A549 (cell line): ENCODE results near the gene DNAH8. TPM values are rescaled to one million over a fixed set of nuclear protein-coding genes. Genes with fewer than 3 reads are reported as not detected.

ENCODE experiments used
- ATAC-seq, 2 experiments: fragments of 200-7000 bp in 1 of 2; fragments of >200 bp in 1 of 2; cut with Nextera tagmentation in 1 of 2; cut with Tn5 transposase in 1 of 2; 3 replicates each; pipeline versions ENCODE4 v1.8.0 to v1.9.1; 2018 to 2020; ENCODE audit warnings: mild to moderate bottlenecking in 1 of 2, moderate library complexity in 1 of 2
- CTCF ChIA-PET: fragments of 300-600 bp; sonication (Branson Sonifier 250); formaldehyde crosslinking; extraction: SDS; loops from one replicate; lab custom pipeline; 2021; ENCODE audit warnings: antibody characterized with exemption, inconsistent platforms; lab: Yijun Ruan, JAX
- POLR2A ChIA-PET: fragments of 350-600 bp; formaldehyde crosslinking; extraction: SDS; loops from one replicate; lab custom pipeline; 2021; ENCODE audit warnings: antibody characterized with exemption, inconsistent platforms; lab: Yijun Ruan, JAX
- DNase-seq, 2 experiments: peaks; one replicate each; pipeline versions ENCODE4 v3.0.0 to v3.0.0-alpha.2; 2011 to 2016; ENCODE audit warnings: low read depth in 1 of 2, low spot score in 1 of 2
- FAIRE-seq: peaks from 2 replicates; lab custom pipeline; 2011; peaks lifted over from hg19 to GRCh38; lab: Jason Lieb, UNC
- H3K27ac ChIP-seq, 2 experiments: fragments of >200 bp; sonication (Bioruptor Twin); formaldehyde crosslinking; 3 replicates each; pipeline ENCODE4 v1.5.1; 2016 to 2017
- H3K4me1 ChIP-seq: fragments of >200 bp; sonication (Bioruptor Twin); formaldehyde crosslinking; 3 replicates; pipeline ENCODE4 v1.6.1; 2016
- H3K4me2 ChIP-seq: fragments of >200 bp; sonication (Bioruptor Twin); formaldehyde crosslinking; 3 replicates; pipeline ENCODE4 v1.6.1; 2016
- H3K4me3 ChIP-seq: fragments of >200 bp; sonication (Bioruptor Twin); formaldehyde crosslinking; 3 replicates; pipeline ENCODE4 v1.5.1; 2016
- H3K9me3 ChIP-seq: fragments of >200 bp; sonication (Bioruptor Twin); formaldehyde crosslinking; 3 replicates; pipeline ENCODE4 v1.6.1; 2016
- CBX2 ChIP-seq: fragments of 200-600 bp; sonication (generic); IDR thresholded peaks from 2 replicates; pipeline ENCODE4 v1.6.1; 2016; ENCODE audit warnings: low read depth, mild to moderate bottlenecking, borderline replicate concordance
- CEBPB ChIP-seq, 2 experiments: fragments of >200 bp in 1 of 2; sonication (Bioruptor Twin) in 1 of 2; formaldehyde crosslinking in 1 of 2; IDR thresholded peaks; 2 replicates each; pipeline ENCODE4 v1.6.1; 2012 to 2016
- CHD2 ChIP-seq: fragments of 150-350 bp; IDR thresholded peaks from 2 replicates; pipeline ENCODE4 v1.6.1; 2014; ENCODE audit warnings: low read length; ENCODE audit not compliant: partially characterized antibody
- CHD4 ChIP-seq: fragments of 200-600 bp; sonication (generic); IDR thresholded peaks from 2 replicates; pipeline ENCODE4 v1.6.1; 2016; ENCODE audit warnings: antibody characterized with exemption, mild to moderate bottlenecking, borderline replicate concordance
- EP300 ChIP-seq, 2 experiments: fragments of >200 bp; sonication (Bioruptor Twin); formaldehyde crosslinking; IDR thresholded peaks; 2 replicates in 1 of 2; 3 replicates in 1 of 2; pipeline ENCODE4 v1.6.1; 2016 to 2017
- FOSL2 ChIP-seq, 2 experiments: fragments of 450-650 bp in 1 of 2; fragments of >200 bp in 1 of 2; sonication (Bioruptor Twin) in 1 of 2; formaldehyde crosslinking; IDR thresholded peaks; 2 replicates each; pipeline versions ENCODE4 v1.5.0 to v1.6.1; 2016 to 2020; ENCODE audit warnings: mild to moderate bottlenecking in 1 of 2, moderate library complexity in 1 of 2
- FOXS1 ChIP-seq: fragments of 250-450 bp; sonication (Bioruptor Pico); IDR thresholded peaks from 2 replicates; pipeline ENCODE4 v1.5.0; 2020; ENCODE audit warnings: mild to moderate bottlenecking, moderate library complexity
- HEYL ChIP-seq: fragments of 250-450 bp; sonication (Bioruptor Pico); IDR thresholded peaks from 2 replicates; pipeline ENCODE4 v1.8.0; 2021; ENCODE audit warnings: mild to moderate bottlenecking, moderate library complexity
- HOXB13 ChIP-seq: fragments of 250-450 bp; sonication (Bioruptor Pico); IDR thresholded peaks from 2 replicates; pipeline ENCODE4 v1.5.0; 2020; ENCODE audit warnings: low read depth, mild to moderate bottlenecking, moderate library complexity
- HOXB5 ChIP-seq: fragments of 250-450 bp; sonication (Bioruptor Pico); IDR thresholded peaks from 2 replicates; pipeline ENCODE4 v1.5.0; 2020; ENCODE audit warnings: mild to moderate bottlenecking, moderate library complexity
- KDM5A ChIP-seq: fragments of 200-600 bp; sonication (generic); IDR thresholded peaks from 2 replicates; pipeline ENCODE4 v1.6.1; 2016; ENCODE audit warnings: antibody characterized with exemption, mild to moderate bottlenecking
- MAFK ChIP-seq: fragments of 450-650 bp; IDR thresholded peaks from 2 replicates; pipeline ENCODE4 v1.6.1; 2014; ENCODE audit not compliant: partially characterized antibody
- MYC ChIP-seq: IDR thresholded peaks from 2 replicates; pipeline ENCODE4 v1.6.1; 2012; ENCODE audit warnings: mild to moderate bottlenecking, inconsistent platforms, low read length, improper control_type of control experiment, borderline replicate concordance
- NFE2L2 ChIP-seq: fragments of 150-350 bp; conservative IDR thresholded peaks from 2 replicates; pipeline ENCODE4 v1.6.1; 2014; ENCODE audit warnings: low read length
- NR3C1 ChIP-seq: fragments of >200 bp; sonication (Bioruptor Twin); formaldehyde crosslinking; IDR thresholded peaks from 3 replicates; pipeline ENCODE4 v1.6.1; 2017
- POLR2AphosphoS2 ChIP-seq: conservative IDR thresholded peaks from 2 replicates; pipeline ENCODE4 v1.6.1; 2012; ENCODE audit warnings: low read length, improper control_type of control experiment, inconsistent platforms
- RARB ChIP-seq: fragments of 250-450 bp; sonication (Bioruptor Pico); IDR thresholded peaks from 2 replicates; pipeline ENCODE4 v1.8.0; 2021; ENCODE audit warnings: mild to moderate bottlenecking, moderate library complexity
- RCOR1 ChIP-seq: fragments of 150-350 bp; IDR thresholded peaks from 2 replicates; pipeline ENCODE4 v1.6.1; 2014; ENCODE audit warnings: antibody characterized with exemption, low read length, low read depth
- SREBF2 ChIP-seq: fragments of 450-650 bp; IDR thresholded peaks from 2 replicates; pipeline ENCODE4 v1.6.1; 2014; ENCODE audit warnings: mild to moderate bottlenecking, moderate library complexity
- TP53 ChIP-seq: fragments of 250-450 bp; sonication (Bioruptor Pico); IDR thresholded peaks from 2 replicates; pipeline ENCODE4 v1.5.0; 2021; ENCODE audit warnings: mild to moderate bottlenecking, moderate library complexity
- ZC3H11A ChIP-seq: fragments of 450-650 bp; IDR thresholded peaks from 2 replicates; pipeline ENCODE4 v1.6.1; 2014; ENCODE audit warnings: antibody characterized with exemption, mild to moderate bottlenecking
- WGBS: methylation state at CpG from one replicate; pipeline ENCODE4 v1.1.6; 2017; ENCODE audit errors: missing lambda C conversion rate; 5-methylcytosine and 5-hydroxymethylcytosine counted together
- polyA plus RNA-seq, 4 experiments: library from polyadenylated mRNA; depleted of rRNA in 3 of 4; stranded (reverse); fragments of >200 nt; fragmentation: RNase III in 1 of 4; extraction: RNeasy Plus Mini Kit Qiagen cat#74134 plus additional on column Dnase treatment in 1 of 4; gene quantifications; 2 replicates in 3 of 4; 3 replicates in 1 of 4; pipeline ENCODE4 v1.2.3, GENCODE V29; 2011 to 2017
- TF ChIP-seq, protein P1 (sequence below): fragments of 250-450 bp; sonication (Bioruptor Pico); IDR thresholded peaks from 2 replicates; pipeline ENCODE4 v1.5.0; 2021; ENCODE audit warnings: mild to moderate bottlenecking, moderate library complexity, borderline replicate concordance
- TF ChIP-seq, protein P2 (sequence below): IDR thresholded peaks from 2 replicates; pipeline ENCODE4 v1.6.1; 2012
- TF ChIP-seq, protein P3 (sequence below): IDR thresholded peaks from 2 replicates; pipeline ENCODE4 v1.6.1; 2012; ENCODE audit warnings: low read depth, borderline replicate concordance
- TF ChIP-seq, protein P4 (sequence below): fragments of 450-650 bp; IDR thresholded peaks from 2 replicates; pipeline ENCODE4 v1.6.1; 2014; ENCODE audit warnings: antibody characterized with exemption

The DNAH8 gene
- polyA plus RNA-seq, 2 of the 4 experiments (the other 2 are of a cell fraction), result not detected

DNA sequence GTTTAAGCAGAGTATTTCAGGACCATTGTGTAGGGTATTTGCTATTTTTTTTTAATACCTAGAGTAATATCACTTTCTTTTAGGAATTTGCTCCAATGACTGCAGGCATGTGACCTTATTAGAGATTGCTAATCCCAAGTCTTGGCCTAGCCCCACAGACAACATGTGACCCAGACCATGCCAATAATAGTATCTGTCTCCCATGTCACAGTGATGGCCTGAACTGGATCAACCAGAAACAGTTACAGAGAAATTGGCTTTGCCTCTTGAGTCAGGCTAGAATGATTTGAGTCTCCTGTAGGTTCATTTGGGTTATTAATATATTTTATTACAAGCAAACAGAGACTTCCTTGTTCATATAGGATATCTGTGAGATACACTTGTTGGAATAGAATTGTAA, 116.8 kb downstream of the DNAH8 start:
- H3K4me3 ChIP-seq, result no peak overlapping the region
- ATAC-seq, result no peak
- POLR2A ChIA-PET, result no interaction called here
- no peak overlapping the region for H3K4me2 ChIP-seq
- CTCF ChIA-PET, result no interaction called here
- no peaks in the 10 kb centered on the region for H3K9me3 ChIP-seq
- H3K27ac ChIP-seq, result no peak overlapping the region
- TF ChIP-seq KDM5A (no peak), RARB (no peak), EP300 (IDR thresholded peaks at IDR 0.05) (no peak), ZC3H11A (no peak), TP53 (CRISPR knock-in tag) (no peak), RCOR1 (no peak), POLR2AphosphoS2 (no peak), HOXB13 (no peak), CHD4 (no peak), SREBF2 (no peak), CHD2 (no peak)
- TF ChIP-seq, protein P1, sequence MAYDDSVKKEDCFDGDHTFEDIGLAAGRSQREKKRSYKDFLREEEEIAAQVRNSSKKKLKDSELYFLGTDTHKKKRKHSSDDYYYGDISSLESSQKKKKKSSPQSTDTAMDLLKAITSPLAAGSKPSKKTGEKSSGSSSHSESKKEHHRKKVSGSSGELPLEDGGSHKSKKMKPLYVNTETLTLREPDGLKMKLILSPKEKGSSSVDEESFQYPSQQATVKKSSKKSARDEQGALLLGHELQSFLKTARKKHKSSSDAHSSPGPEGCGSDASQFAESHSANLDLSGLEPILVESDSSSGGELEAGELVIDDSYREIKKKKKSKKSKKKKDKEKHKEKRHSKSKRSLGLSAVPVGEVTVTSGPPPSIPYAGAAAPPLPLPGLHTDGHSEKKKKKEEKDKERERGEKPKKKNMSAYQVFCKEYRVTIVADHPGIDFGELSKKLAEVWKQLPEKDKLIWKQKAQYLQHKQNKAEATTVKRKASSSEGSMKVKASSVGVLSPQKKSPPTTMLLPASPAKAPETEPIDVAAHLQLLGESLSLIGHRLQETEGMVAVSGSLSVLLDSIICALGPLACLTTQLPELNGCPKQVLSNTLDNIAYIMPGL (CRISPR knock-in tag), result no peak
- TF ChIP-seq, protein P2, sequence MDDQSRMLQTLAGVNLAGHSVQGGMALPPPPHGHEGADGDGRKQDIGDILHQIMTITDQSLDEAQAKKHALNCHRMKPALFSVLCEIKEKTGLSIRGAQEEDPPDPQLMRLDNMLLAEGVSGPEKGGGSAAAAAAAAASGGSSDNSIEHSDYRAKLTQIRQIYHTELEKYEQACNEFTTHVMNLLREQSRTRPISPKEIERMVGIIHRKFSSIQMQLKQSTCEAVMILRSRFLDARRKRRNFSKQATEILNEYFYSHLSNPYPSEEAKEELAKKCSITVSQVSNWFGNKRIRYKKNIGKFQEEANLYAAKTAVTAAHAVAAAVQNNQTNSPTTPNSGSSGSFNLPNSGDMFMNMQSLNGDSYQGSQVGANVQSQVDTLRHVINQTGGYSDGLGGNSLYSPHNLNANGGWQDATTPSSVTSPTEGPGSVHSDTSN, result no peak
- TF ChIP-seq, all 56 proteins: peak for 0
- DNase-seq (no peak), FAIRE-seq (no peak)
- no peaks in the 10 kb centered on the region for H3K4me1 ChIP-seq

DNA sequence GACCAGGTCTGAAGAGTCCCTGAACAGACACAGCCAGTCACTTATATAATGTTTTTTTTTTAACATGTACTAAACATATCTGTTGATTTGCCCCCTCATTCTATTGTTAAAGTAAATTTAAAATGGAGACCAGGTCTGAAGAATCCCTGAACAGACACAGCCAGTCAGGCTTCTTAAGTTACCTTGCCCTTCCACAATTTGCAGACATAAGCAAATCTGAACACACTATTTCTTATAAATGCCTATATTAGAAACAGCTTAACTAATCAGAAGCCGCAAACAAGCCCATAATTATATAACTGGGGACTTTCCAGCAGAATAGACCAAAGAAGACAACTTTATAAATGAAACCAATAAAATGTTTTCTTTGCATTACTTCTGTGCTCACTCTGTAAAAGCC, 118.2 kb downstream of the DNAH8 start:
- H3K4me2 ChIP-seq, result no peak overlapping the region
- H3K27ac ChIP-seq, result no peak overlapping the region
- TF ChIP-seq KDM5A (no peak), NFE2L2 (no peak), SREBF2 (no peak), EP300 (IDR thresholded peaks at IDR 0.05) (no peak), POLR2AphosphoS2 (no peak), HEYL (no peak), MAFK (peak; percentile 28)
- POLR2A ChIA-PET, result no interaction called here
- H3K4me1 ChIP-seq, result no peaks in the 10 kb centered on the region
- ATAC-seq (no peak), FAIRE-seq (no peak), DNase-seq (no peak)
- 30% methylated on average over 1 of the region's 1 CpG for WGBS
- H3K9me3 ChIP-seq, result no peaks in the 10 kb centered on the region
- CTCF ChIA-PET, result no interaction called here
- H3K4me3 ChIP-seq, result no peak overlapping the region

DNA sequence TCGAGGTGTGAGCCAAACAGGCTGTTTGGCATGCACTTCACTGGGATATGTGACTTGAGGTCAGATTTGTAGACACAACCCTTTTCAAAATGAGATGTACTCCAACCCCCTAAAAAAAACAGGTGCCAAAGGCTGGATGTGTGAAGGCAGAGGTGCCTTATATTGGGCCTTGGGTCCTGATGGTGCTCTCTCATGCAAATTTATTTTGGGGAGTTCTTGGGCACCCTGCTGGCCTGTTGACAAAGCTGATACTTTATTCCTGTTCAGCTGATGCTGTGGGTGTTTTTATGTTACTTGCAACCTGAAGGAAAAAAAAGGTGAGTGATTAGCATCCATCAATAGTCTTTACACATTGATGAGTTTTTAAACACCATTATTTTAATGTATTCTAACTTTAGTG, 121.5 kb downstream of the DNAH8 start:
- no peak overlapping the region for H3K4me3 ChIP-seq
- no peak overlapping the region for H3K4me2 ChIP-seq
- no peak overlapping the region for H3K27ac ChIP-seq
- ChIA-PET POLR2A (no interaction called here), CTCF (no interaction called here)
- 6% methylated on average over 1 of the region's 1 CpG for WGBS
- H3K9me3 ChIP-seq, result no peaks in the 10 kb centered on the region
- H3K4me1 ChIP-seq, result no peaks in the 10 kb centered on the region
- ATAC-seq, result no peak
- TF ChIP-seq MAFK (no peak), NFE2L2 (no peak), FOXS1 (CRISPR knock-in tag) (no peak), CEBPB (IDR thresholded peaks at IDR 0.05) (no peak)
- TF ChIP-seq, protein P3, sequence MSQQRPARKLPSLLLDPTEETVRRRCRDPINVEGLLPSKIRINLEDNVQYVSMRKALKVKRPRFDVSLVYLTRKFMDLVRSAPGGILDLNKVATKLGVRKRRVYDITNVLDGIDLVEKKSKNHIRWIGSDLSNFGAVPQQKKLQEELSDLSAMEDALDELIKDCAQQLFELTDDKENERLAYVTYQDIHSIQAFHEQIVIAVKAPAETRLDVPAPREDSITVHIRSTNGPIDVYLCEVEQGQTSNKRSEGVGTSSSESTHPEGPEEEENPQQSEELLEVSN, result no peak
- DNase-seq, result no peak
- no peak for FAIRE-seq

DNA sequence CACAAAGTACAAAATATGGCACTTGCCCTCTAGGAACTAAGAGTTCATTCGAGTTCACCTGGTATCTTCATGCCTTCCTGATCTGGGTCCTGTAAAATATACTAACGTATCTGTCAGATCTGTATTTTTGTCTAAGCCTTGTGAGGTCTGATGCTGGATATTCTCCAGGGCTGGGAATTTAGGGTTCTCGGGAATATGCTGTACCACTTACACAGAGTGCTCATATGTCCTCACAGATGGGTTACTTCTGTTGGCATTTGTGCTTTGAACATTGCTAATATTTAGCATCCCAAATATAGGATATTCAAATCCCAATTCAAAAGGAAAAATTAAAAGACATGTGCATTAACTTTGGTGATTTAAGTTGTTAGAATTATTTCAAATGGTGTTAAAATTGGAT, 122.0 kb downstream of the DNAH8 start:
- FAIRE-seq (no peak), ATAC-seq (no peak), DNase-seq (no peak)
- Histone ChIP-seq H3K4me1 (no peaks in the 10 kb centered on the region), H3K4me2 (no peak overlapping the region), H3K4me3 (no peak overlapping the region), H3K27ac (no peak overlapping the region), H3K9me3 (no peaks in the 10 kb centered on the region)
- ChIA-PET CTCF (no interaction called here), POLR2A (no interaction called here)
- WGBS, result 5% methylated on average over 3 of the region's 3 CpGs
- TF ChIP-seq, protein P4, sequence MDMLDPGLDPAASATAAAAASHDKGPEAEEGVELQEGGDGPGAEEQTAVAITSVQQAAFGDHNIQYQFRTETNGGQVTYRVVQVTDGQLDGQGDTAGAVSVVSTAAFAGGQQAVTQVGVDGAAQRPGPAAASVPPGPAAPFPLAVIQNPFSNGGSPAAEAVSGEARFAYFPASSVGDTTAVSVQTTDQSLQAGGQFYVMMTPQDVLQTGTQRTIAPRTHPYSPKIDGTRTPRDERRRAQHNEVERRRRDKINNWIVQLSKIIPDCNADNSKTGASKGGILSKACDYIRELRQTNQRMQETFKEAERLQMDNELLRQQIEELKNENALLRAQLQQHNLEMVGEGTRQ, result no peak
- no peak for TF ChIP-seq KDM5A
- TF ChIP-seq FOSL2 (IDR thresholded peaks at IDR 0.05), result no peak
- TF ChIP-seq FOSL2 (CRISPR knock-in tag; IDR thresholded peaks at IDR 0.05), result no peak
- TF ChIP-seq NR3C1, result no peak
- TF ChIP-seq CEBPB (IDR thresholded peaks at IDR 0.05), result no peak
- TF ChIP-seq RARB, result no peak
- TF ChIP-seq CBX2, result no peak
- TF ChIP-seq, protein P1 (CRISPR knock-in tag), result no peak
- no peak for TF ChIP-seq HOXB5 (CRISPR knock-in tag)
- no peak for TF ChIP-seq SREBF2
- TF ChIP-seq MAFK, result no peak
- no peak for TF ChIP-seq MYC
